Airway epithelial cell (primary cell): ENCODE measurements around the gene DOCK4. TPM values are rescaled to one million over a fixed set of nuclear protein-coding genes. Genes with fewer than 3 reads are reported as not detected.

Experiments used
- total RNA-seq: library from RNA; depleted of rRNA; stranded (reverse); fragments of >200 nt; gene quantifications from 2 replicates; pipeline ENCODE4 v1.2.3, GENCODE V29; 2015

The DOCK4 gene, protein sequence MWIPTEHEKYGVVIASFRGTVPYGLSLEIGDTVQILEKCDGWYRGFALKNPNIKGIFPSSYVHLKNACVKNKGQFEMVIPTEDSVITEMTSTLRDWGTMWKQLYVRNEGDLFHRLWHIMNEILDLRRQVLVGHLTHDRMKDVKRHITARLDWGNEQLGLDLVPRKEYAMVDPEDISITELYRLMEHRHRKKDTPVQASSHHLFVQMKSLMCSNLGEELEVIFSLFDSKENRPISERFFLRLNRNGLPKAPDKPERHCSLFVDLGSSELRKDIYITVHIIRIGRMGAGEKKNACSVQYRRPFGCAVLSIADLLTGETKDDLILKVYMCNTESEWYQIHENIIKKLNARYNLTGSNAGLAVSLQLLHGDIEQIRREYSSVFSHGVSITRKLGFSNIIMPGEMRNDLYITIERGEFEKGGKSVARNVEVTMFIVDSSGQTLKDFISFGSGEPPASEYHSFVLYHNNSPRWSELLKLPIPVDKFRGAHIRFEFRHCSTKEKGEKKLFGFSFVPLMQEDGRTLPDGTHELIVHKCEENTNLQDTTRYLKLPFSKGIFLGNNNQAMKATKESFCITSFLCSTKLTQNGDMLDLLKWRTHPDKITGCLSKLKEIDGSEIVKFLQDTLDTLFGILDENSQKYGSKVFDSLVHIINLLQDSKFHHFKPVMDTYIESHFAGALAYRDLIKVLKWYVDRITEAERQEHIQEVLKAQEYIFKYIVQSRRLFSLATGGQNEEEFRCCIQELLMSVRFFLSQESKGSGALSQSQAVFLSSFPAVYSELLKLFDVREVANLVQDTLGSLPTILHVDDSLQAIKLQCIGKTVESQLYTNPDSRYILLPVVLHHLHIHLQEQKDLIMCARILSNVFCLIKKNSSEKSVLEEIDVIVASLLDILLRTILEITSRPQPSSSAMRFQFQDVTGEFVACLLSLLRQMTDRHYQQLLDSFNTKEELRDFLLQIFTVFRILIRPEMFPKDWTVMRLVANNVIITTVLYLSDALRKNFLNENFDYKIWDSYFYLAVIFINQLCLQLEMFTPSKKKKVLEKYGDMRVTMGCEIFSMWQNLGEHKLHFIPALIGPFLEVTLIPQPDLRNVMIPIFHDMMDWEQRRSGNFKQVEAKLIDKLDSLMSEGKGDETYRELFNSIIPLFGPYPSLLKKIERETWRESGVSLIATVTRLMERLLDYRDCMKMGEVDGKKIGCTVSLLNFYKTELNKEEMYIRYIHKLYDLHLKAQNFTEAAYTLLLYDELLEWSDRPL (N-terminal part only)
- 5.2 and 5.5 TPM in 2 replicates for total RNA-seq

DNA sequence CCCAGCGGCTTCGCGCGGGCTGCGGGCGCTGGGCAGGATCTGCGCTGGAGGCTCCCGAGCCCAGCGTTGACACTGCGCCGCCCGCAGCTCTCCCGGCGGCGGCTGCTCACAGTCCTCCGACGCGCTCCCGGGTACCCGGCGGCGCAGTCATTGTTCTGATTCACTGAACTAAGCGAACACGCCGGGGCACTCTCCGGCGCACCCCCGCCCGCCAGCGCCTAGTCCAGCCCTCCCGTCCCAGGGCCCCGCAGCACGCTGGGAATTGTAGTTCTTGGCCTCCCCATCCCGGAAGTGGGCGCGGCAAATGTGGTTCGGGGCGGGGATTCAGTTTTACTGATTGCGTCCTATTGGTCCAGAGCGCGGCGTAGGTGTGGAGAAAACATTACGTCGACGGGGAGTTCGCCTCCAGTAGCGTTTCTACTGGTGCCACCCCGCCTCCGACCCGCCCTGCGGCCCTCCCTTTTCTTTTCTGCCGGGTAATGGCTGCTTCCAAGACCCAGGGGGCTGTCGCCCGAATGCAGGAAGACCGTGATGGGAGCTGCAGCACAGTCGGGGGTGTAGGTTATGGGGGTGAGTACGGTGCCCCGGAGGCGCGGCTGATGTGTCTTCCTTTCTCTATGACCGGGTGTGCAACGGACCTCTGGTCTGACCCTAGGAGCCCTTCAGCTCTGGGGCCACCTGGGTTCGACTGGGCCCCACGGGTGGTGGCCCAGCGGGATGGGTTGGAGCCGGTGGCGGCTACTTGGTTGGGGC, at the start of gene DOCK4, which contains the start of gene ZNF277:
Gene DOCK4 (minus strand): TSS at position 162 of the 753 bp plus-strand sequence. CDS start 261 bp downstream, outside the sequence.
Gene ZNF277 (plus strand): TSS at position 458 of the 753 bp plus-strand sequence. CDS start 22 bp downstream, at position 480.

Other genes with a start within 250 kb of the DOCK4 start
- gene ZNF277, start 296 bp upstream of the DOCK4 start, total RNA-seq: 22.5 and 26.2 TPM in 2 replicates
- gene IFRD1, start 244.1 kb upstream of the DOCK4 start, total RNA-seq: 15.9 and 20.0 TPM in 2 replicates